HG02870 (cell line): ENCODE data around the gene OST4.

ENCODE experiments used
- ATAC-seq: cut with Tn5 transposase; IDR thresholded peaks from one replicate; pipeline ENCODE4 v1.9.1; 2021; ENCODE audit warnings: mild to moderate bottlenecking, moderate library complexity; ENCODE audit not compliant: unreplicated experiment

Gene OST4

GRCh38 chr2:27027211-27027651 lies 44.2 kb downstream of the OST4 start:
- no peak for ATAC-seq

DNA sequence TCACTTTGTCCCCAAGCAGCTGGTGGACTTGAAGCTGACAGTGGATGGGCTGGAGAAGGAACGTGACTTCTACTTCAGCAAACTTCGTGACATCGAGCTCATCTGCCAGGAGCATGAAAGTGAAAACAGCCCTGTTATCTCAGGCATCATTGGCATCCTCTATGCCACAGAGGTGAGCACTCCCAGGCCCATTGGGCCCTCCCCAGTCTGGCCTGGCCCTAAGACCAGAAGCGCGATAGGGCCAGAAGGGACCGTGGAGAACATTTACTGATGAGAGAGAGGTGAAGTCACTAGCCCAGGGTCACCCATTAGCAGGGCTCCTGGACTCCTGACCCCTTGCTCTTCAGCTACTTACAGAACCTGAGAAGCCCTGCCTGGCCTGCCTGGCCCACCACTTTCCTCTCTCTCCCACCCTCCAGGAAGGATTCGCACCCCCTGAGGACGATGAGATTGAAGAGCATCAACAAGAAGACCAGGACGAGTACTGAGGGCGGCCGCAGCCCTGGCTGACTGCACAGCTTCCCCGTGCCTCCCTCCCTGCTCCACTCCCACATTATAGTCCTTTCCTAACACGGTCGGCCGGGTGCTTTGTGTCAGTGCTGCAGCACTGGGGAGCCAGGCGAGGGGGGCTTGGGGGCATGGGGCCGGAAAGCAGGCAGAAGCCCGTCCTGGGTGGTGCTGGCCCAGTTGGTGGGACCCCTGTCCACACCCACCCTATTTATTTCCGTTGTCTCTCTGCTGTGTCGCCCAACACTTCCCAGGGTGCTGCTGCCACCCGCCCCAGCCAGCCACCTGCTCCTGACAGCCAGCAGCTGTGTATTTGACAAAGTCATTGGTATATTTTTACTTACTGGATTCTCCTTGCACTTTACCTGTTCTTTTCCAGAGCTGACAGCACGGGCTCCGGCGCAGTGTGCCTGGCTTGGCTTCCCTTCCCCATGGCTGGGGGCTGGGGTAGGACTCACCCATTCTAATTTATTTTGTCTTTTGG lies 45.3 kb downstream of the OST4 start:
- ATAC-seq = no peak

GRCh38 chr2:27025281-27025800 lies 46.1 kb downstream of the OST4 start:
- no peak for ATAC-seq

GRCh38 chr2:27024812-27025211 lies 46.6 kb downstream of the OST4 start:
- ATAC-seq = no peak

DNA sequence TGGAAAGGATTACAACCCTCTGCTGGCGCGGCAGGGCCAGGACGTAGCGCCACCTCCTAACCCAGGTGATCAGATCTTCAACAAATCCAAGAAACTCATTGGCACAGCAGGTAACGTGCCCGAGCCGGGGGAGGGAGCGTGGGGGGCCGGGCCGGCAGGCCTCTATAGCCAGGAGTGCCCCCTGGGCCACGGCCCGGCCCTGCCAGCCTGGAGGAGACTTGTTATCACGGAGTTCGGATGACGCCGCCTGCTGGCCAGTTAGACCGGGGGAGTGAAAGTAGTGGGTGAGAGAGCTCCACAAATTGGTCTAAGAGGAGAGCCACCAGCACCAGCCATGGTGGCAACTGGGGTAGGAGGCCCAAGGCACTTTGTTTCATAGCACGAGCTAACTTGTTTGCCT lies 47.3 kb downstream of the OST4 start:
- ATAC-seq = no peak

GRCh38 chr2:27023740-27024139 lies 47.7 kb downstream of the OST4 start:
- ATAC-seq = no peak

GRCh38 chr2:27021253-27022049 lies 50.0 kb downstream of the OST4 start:
- no peak for ATAC-seq
